MG63 (cell line): ENCODE measurements around the gene CNBD2. TPM values are rescaled to one million over a fixed set of nuclear protein-coding genes. Genes with fewer than 3 reads are reported as not detected.
"Not testable (repeated sequence)": the region's sequence is repeated elsewhere in the genome, so short reads cannot be mapped to it uniquely, and the experiment has no call there.

Experiments
- DNase-seq: peaks from one replicate; pipeline ENCODE4 v3.0.0-alpha.2; 2020
- H3K27me3 ChIP-seq: fragments of 250-450 bp; sonication (Bioruptor Pico); 2 replicates; pipeline ENCODE4 v1.5.1; 2020; ENCODE audit warnings: mild to moderate bottlenecking, moderate library complexity
- H3K36me3 ChIP-seq: fragments of 250-450 bp; sonication (Bioruptor Pico); 2 replicates; pipeline ENCODE4 v1.5.1; 2020; ENCODE audit warnings: mild to moderate bottlenecking, moderate library complexity
- H3K4me3 ChIP-seq: fragments of 250-450 bp; sonication (Bioruptor Pico); 2 replicates; pipeline ENCODE4 v1.5.1; 2020; ENCODE audit warnings: mild to moderate bottlenecking, moderate library complexity
- H3K9me3 ChIP-seq: fragments of 250-450 bp; sonication (Bioruptor Pico); 2 replicates; pipeline ENCODE4 v1.5.1; 2020; ENCODE audit warnings: mild to moderate bottlenecking, moderate library complexity
- total RNA-seq: library from RNA; depleted of rRNA; stranded (reverse); fragments of >200 nt; shearing (Covaris generic); gene quantifications from 2 replicates; pipeline ENCODE4 v1.2.3, GENCODE V29; 2014; ENCODE audit warnings: low replicate concordance; rRNA removed

CNBD2 gene
- 3.4 TPM in 1 of 2 replicates, not detected in the other for total RNA-seq

- DNase-seq = no peak
- no peaks in the 10 kb centered on the region for H3K36me3 ChIP-seq
- no peaks in the 10 kb centered on the region for H3K27me3 ChIP-seq
- no peaks in the 10 kb centered on the region for H3K9me3 ChIP-seq
- H3K4me3 ChIP-seq = no peak within 1 kb of the TSS
Observed at GRCh38 chr20:35967979-35968640, at the start of gene CNBD2. CNBD2 (plus strand) TSS chr20:35968590; CDS start chr20:35968763, 173 bp downstream.

- DNase-seq = no peak
- Histone ChIP-seq H3K4me3 (no peak overlapping the region), H3K9me3 (no peaks in the 10 kb centered on the region), H3K27me3 (no peaks in the 10 kb centered on the region), H3K36me3 (peaks cover 73% of the 10 kb centered on the region)
Observed at GRCh38 chr20:35920523-35920922, 47.9 kb upstream of the CNBD2 start.

GRCh38 chr20:35929301-35929700, 39.1 kb upstream of the CNBD2 start:
- no peak for DNase-seq
- Histone ChIP-seq H3K4me3 (no peak overlapping the region), H3K36me3 (peaks cover 75% of the 10 kb centered on the region), H3K9me3 (no peaks in the 10 kb centered on the region), H3K27me3 (no peaks in the 10 kb centered on the region)

GRCh38 chr20:35934050-35934449, 34.3 kb upstream of the CNBD2 start:
- Histone ChIP-seq H3K4me3 (no peak overlapping the region), H3K9me3 (no peaks in the 10 kb centered on the region), H3K36me3 (peaks cover 69% of the 10 kb centered on the region), H3K27me3 (no peaks in the 10 kb centered on the region)
- DNase-seq = no peak

GRCh38 chr20:35939264-35939663, 29.1 kb upstream of the CNBD2 start:
- H3K4me3 ChIP-seq = no peak overlapping the region
- H3K27me3 ChIP-seq = no peaks in the 10 kb centered on the region
- no peaks in the 10 kb centered on the region for H3K9me3 ChIP-seq
- no peak for DNase-seq
- peaks cover 76% of the 10 kb centered on the region for H3K36me3 ChIP-seq

GRCh38 chr20:35941620-35942019, 26.8 kb upstream of the CNBD2 start:
- Histone ChIP-seq H3K4me3 (no peak overlapping the region), H3K9me3 (no peaks in the 10 kb centered on the region), H3K27me3 (no peaks in the 10 kb centered on the region), H3K36me3 (peaks cover 77% of the 10 kb centered on the region)
- no peak for DNase-seq

- H3K27me3 ChIP-seq = no peaks in the 10 kb centered on the region
- H3K36me3 ChIP-seq = peaks cover 83% of the 10 kb centered on the region
- no peak overlapping the region for H3K4me3 ChIP-seq
- no peaks in the 10 kb centered on the region for H3K9me3 ChIP-seq
- no peak for DNase-seq
Observed at GRCh38 chr20:35942243-35942642, 26.1 kb upstream of the CNBD2 start.

- peak; percentile 20 for DNase-seq
- Histone ChIP-seq H3K9me3 (no peaks in the 10 kb centered on the region), H3K27me3 (no peaks in the 10 kb centered on the region), H3K4me3 (no peak overlapping the region), H3K36me3 (peaks cover 74% of the 10 kb centered on the region)
Observed at GRCh38 chr20:35947489-35947888, 20.9 kb upstream of the CNBD2 start.

GRCh38 chr20:35947907-35948306, 20.5 kb upstream of the CNBD2 start:
- DNase-seq = no peak
- Histone ChIP-seq H3K36me3 (peaks cover 72% of the 10 kb centered on the region), H3K27me3 (no peaks in the 10 kb centered on the region), H3K9me3 (no peaks in the 10 kb centered on the region), H3K4me3 (no peak overlapping the region)

- H3K4me3 ChIP-seq = no peak overlapping the region
- H3K9me3 ChIP-seq = no peaks in the 10 kb centered on the region
Observed at GRCh38 chr20:35950093-35950492, 18.3 kb upstream of the CNBD2 start.

GRCh38 chr20:35952080-35952479, 16.3 kb upstream of the CNBD2 start:
- not testable (repeated sequence) for H3K9me3 ChIP-seq, DNase-seq, H3K4me3 ChIP-seq, H3K27me3 ChIP-seq
- H3K36me3 ChIP-seq = peaks cover 55% of the 10 kb centered on the region

More at GRCh38 chr20:35950093-35950492, 18.3 kb upstream of the CNBD2 start:
- peaks cover 66% of the 10 kb centered on the region for H3K36me3 ChIP-seq
- DNase-seq = no peak
- H3K27me3 ChIP-seq = no peaks in the 10 kb centered on the region

- peaks cover 49% of the 10 kb centered on the region for H3K36me3 ChIP-seq
- peak overlapping the region; percentile 97 for H3K4me3 ChIP-seq
- peak; percentile 50 for DNase-seq
- H3K9me3 ChIP-seq = no peaks in the 10 kb centered on the region
- no peaks in the 10 kb centered on the region for H3K27me3 ChIP-seq
Observed at GRCh38 chr20:35952480-35953386, 15.7 kb upstream of the CNBD2 start.

GRCh38 chr20:35953387-35954199, 14.8 kb upstream of the CNBD2 start:
- Histone ChIP-seq H3K4me3 (peak overlapping the region; percentile 97), H3K36me3 (peaks cover 40% of the 10 kb centered on the region), H3K27me3 (no peaks in the 10 kb centered on the region), H3K9me3 (no peaks in the 10 kb centered on the region)
- peak; percentile 53 for DNase-seq

- Histone ChIP-seq H3K36me3 (peaks cover 32% of the 10 kb centered on the region), H3K27me3 (no peaks in the 10 kb centered on the region), H3K9me3 (no peaks in the 10 kb centered on the region), H3K4me3 (peak within 1 kb of the TSS; percentile 97)
- DNase-seq = peak; percentile 99
Observed at GRCh38 chr20:35954200-35954906, 14.0 kb upstream of the CNBD2 start, which contains the start of gene SCAND1. SCAND1 (minus strand) TSS chr20:35954502; CDS start chr20:35954284, 218 bp downstream.

- Histone ChIP-seq H3K36me3 (peaks cover 28% of the 10 kb centered on the region), H3K9me3 (no peaks in the 10 kb centered on the region), H3K27me3 (no peaks in the 10 kb centered on the region), H3K4me3 (peak overlapping the region; percentile 97)
- peak; percentile 17 for DNase-seq
Observed at GRCh38 chr20:35954907-35955251, 13.5 kb upstream of the CNBD2 start.

- no peak for DNase-seq
- H3K36me3 ChIP-seq = peaks cover 21% of the 10 kb centered on the region
- H3K27me3 ChIP-seq = no peaks in the 10 kb centered on the region
- H3K4me3 ChIP-seq = no peak overlapping the region
- H3K9me3 ChIP-seq = no peaks in the 10 kb centered on the region
Observed at GRCh38 chr20:35956616-35957015, 11.8 kb upstream of the CNBD2 start.
